PC-9 (cell line): ENCODE results near the gene AMH. TPM values are rescaled to one million over a fixed set of nuclear protein-coding genes. Genes with fewer than 3 reads are reported as not detected.
"Not testable (repeated sequence)": the region's sequence is repeated elsewhere in the genome, so short reads cannot be mapped to it uniquely, and the experiment has no call there.

Source experiments
- Bru-seq: library from RNA; stranded (reverse); fragments of 400-500 nt; gene quantifications from one replicate; lab custom pipeline; 2021; lab: Mats Ljungman, UMichigan
- BruChase-seq, 2 experiments: library from RNA; stranded (reverse); fragments of 400-500 nt; gene quantifications; one replicate each; lab custom pipeline; 2021; lab: Mats Ljungman, UMichigan
- BruUV-seq: library from RNA; stranded (reverse); fragments of 400-500 nt; replicated peaks from 2 replicates; lab custom pipeline; 2021; lab: Mats Ljungman, UMichigan
- CTCF ChIA-PET: fragments of 300-600 bp; sonication (Branson Sonifier 250); formaldehyde crosslinking; loops from one replicate; lab custom pipeline; 2022; ENCODE audit warnings: antibody characterized with exemption; lab: Charles Lee
- POLR2A ChIA-PET: fragments of 300-600 bp; sonication (Branson Sonifier 250); formaldehyde crosslinking; loops from one replicate; lab custom pipeline; 2022; ENCODE audit warnings: antibody characterized with exemption; ENCODE audit not compliant: unreplicated experiment; lab: Charles Lee
- DNase-seq, 2 experiments: peaks; one replicate each; pipeline versions ENCODE4 v3.0.0 to v3.0.0-alpha.2; 2015 to 2022; ENCODE audit warnings: mixed read lengths in 1 of 2
- H2AFZ ChIP-seq: fragments of 200-600 bp; sonication (generic); 2 replicates; pipeline ENCODE4 v1.8.1; 2017; ENCODE audit warnings: antibody characterized with exemption
- H3F3A ChIP-seq: fragments of 200-600 bp; sonication (generic); 2 replicates; pipeline ENCODE4 v1.8.1; 2017; ENCODE audit warnings: antibody characterized with exemption, mild to moderate bottlenecking, low read depth; ENCODE audit not compliant: insufficient read depth
- H3K27ac ChIP-seq: fragments of 200-600 bp; sonication (generic); 2 replicates; pipeline ENCODE4 v1.6.1; 2016; ENCODE audit warnings: mixed run types
- H3K27me3 ChIP-seq: fragments of 200-600 bp; sonication (generic); 2 replicates; pipeline ENCODE4 v1.6.1; 2016; ENCODE audit warnings: low read depth, mixed run types; ENCODE audit not compliant: insufficient read depth
- H3K36me3 ChIP-seq: fragments of 200-600 bp; sonication (generic); 2 replicates; pipeline ENCODE4 v1.6.1; 2016; ENCODE audit warnings: low read depth, mixed run types
- H3K4me1 ChIP-seq: fragments of 200-600 bp; sonication (generic); replicated peaks from 2 replicates; pipeline ENCODE4 v1.6.1; 2016; ENCODE audit warnings: mixed run types; ENCODE audit not compliant: insufficient read depth
- H3K4me2 ChIP-seq: fragments of 200-600 bp; sonication (generic); 2 replicates; pipeline ENCODE4 v1.6.1; 2017; ENCODE audit warnings: mixed run types
- H3K4me3 ChIP-seq: fragments of 200-600 bp; sonication (generic); 2 replicates; pipeline ENCODE4 v1.6.1; 2016; ENCODE audit warnings: mixed run types
- H3K79me2 ChIP-seq: fragments of 200-600 bp; sonication (generic); 2 replicates; pipeline ENCODE4 v1.6.1; 2017; ENCODE audit warnings: low read depth, mixed run types
- H3K9me2 ChIP-seq: fragments of 200-600 bp; sonication (generic); 2 replicates; pipeline ENCODE4 v1.8.1; 2017; ENCODE audit warnings: mild to moderate bottlenecking; ENCODE audit not compliant: insufficient read depth
- H3K9me3 ChIP-seq: fragments of 200-600 bp; sonication (generic); 2 replicates; pipeline ENCODE4 v1.8.1; 2016; ENCODE audit warnings: low read depth; ENCODE audit not compliant: insufficient read depth
- H4K20me1 ChIP-seq: fragments of 200-600 bp; sonication (generic); 2 replicates; pipeline ENCODE4 v1.8.1; 2017; ENCODE audit not compliant: insufficient read depth
- EZH2 ChIP-seq: fragments of 200-600 bp; sonication (generic); IDR thresholded peaks from 2 replicates; pipeline ENCODE4 v1.8.0; 2017; ENCODE audit warnings: antibody characterized with exemption, low read depth
- intact Hi-C: fragments of 100-400 bp; cut with micrococcal nuclease; formaldehyde crosslinking; loops from one replicate; pipeline ENCODE4 v1.10.0; 2022; ENCODE audit not compliant: unreplicated experiment
- long read RNA-seq: library from polyadenylated mRNA; stranded (forward); transcript quantifications from one replicate; pipeline ENCODE4 v2.0.0, GENCODE V29; 2022
- total RNA-seq: library from RNA; stranded (reverse); gene quantifications from 2 replicates; pipeline ENCODE4 v1.2.3, GENCODE V29; 2021
- TF ChIP-seq, protein P1 (sequence below): fragments of 200-600 bp; sonication (generic); conservative IDR thresholded peaks from 2 replicates; pipeline ENCODE4 v1.6.1; 2017; ENCODE audit warnings: mixed run types, antibody characterized with exemption, mild to moderate bottlenecking, moderate library complexity

Gene AMH
- total RNA-seq (6.9 and 8.1 TPM in 2 replicates), Bru-seq, nascent RNA (percentile 45 among the genes with signal in this experiment), BruChase-seq, experiment 1, labeled RNA remaining after a 2-hour chase (percentile 45 among the genes with signal in this experiment), BruChase-seq, experiment 2, labeled RNA remaining after a 6-hour chase (percentile 85 among the genes with signal in this experiment)
- long read RNA-seq, transcript AMH-202 (3 exons, 1,686 nt): major isoform, 7 of 9 reads
- long read RNA-seq, partial matches to known transcripts: 1 of 9 reads
- long read RNA-seq, other reads (novel, unspliced or antisense): 1 of 9 reads

DNA sequence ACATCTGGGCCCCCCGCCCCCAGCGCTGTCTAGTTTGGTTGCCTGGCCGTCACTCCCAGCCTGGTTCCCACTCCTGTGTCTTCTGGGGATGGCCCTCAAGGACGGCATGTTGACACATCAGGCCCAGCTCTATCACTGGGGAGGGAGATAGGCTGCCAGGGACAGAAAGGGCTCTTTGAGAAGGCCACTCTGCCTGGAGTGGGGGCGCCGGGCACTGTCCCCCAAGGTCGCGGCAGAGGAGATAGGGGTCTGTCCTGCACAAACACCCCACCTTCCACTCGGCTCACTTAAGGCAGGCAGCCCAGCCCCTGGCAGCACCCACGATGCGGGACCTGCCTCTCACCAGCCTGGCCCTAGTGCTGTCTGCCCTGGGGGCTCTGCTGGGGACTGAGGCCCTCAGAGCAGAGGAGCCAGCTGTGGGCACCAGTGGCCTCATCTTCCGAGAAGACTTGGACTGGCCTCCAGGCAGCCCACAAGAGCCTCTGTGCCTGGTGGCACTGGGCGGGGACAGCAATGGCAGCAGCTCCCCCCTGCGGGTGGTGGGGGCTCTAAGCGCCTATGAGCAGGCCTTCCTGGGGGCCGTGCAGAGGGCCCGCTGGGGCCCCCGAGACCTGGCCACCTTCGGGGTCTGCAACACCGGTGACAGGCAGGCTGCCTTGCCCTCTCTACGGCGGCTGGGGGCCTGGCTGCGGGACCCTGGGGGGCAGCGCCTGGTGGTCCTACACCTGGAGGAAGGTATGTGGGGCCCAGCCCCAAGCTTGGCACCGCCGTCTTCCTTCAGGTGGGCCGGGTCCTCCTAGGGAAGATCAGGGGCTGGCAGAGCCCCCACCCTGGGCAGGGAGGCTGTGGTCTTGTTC, at the start of gene AMH:
TSS of gene AMH (plus strand) at position 314 of the 857 bp plus-strand sequence. CDS start at position 324, 10 bp downstream.
- TF ChIP-seq, protein P1, sequence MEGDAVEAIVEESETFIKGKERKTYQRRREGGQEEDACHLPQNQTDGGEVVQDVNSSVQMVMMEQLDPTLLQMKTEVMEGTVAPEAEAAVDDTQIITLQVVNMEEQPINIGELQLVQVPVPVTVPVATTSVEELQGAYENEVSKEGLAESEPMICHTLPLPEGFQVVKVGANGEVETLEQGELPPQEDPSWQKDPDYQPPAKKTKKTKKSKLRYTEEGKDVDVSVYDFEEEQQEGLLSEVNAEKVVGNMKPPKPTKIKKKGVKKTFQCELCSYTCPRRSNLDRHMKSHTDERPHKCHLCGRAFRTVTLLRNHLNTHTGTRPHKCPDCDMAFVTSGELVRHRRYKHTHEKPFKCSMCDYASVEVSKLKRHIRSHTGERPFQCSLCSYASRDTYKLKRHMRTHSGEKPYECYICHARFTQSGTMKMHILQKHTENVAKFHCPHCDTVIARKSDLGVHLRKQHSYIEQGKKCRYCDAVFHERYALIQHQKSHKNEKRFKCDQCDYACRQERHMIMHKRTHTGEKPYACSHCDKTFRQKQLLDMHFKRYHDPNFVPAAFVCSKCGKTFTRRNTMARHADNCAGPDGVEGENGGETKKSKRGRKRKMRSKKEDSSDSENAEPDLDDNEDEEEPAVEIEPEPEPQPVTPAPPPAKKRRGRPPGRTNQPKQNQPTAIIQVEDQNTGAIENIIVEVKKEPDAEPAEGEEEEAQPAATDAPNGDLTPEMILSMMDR: no peak
- TF ChIP-seq EZH2: no peak
- CTCF ChIA-PET: interaction anchor here (0.6 to 0.8 kb wide), 2 partner anchors 66 to 453 kb away, joined by 3 to 16 read pairs; no protein-coding TSS in a partner anchor

DNA sequence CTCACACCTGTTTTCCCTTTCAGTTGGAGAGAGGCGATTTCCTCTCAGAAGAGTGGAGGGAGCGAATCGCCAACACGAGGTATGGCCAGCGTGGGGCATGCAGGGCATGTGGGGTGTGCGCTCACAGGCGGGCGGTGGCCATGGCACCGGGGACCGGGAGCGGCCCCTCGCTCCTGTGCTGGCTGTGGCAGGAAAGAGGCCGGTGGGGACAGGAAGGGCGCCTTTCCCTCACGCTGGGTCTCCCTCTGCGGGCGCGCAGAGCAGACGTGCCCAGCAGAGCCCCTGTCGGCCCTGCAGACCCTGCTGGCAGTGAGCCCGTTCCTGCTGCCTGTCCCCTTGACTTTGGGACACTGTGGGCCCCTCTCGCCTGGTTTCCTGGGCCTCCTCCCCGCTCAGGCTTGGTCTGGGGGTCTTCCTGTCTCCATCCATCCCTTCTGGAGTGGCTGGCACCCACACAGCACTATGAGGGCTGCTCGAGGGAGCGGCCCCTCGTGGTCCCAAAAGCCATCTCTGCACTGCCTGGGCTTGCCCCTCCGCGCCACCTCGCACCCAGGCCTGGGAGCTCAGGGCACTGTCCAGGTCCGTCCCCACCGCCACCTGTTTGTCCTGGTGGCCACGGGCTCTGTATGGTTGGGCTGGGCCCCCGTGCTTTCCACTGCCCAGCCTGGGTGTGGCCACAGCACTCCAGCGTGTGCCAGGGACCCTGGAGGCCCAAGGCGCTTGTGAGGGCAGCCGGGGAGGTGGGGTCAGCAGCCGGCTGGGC, 49.1 kb upstream of the AMH start:
- Histone ChIP-seq H3K4me3 (no peak overlapping the region), H2AFZ (no peak overlapping the region), H3K27me3 (no peaks in the 10 kb centered on the region), H3K4me2 (no peak overlapping the region), H3K9me2 (no peaks in the 10 kb centered on the region), H4K20me1 (no peaks in the 10 kb centered on the region), H3K4me1 (no peaks in the 10 kb centered on the region), H3F3A (no peaks in the 10 kb centered on the region), H3K9me3 (no peaks in the 10 kb centered on the region), H3K27ac (no peak overlapping the region), H3K79me2 (no peaks in the 10 kb centered on the region), H3K36me3 (no peaks in the 10 kb centered on the region)
- POLR2A ChIA-PET: no interaction called here
- no TSS peak for BruUV-seq
- CTCF ChIA-PET: no interaction called here
- DNase-seq: no peak
- TF ChIP-seq EZH2: no peak
- TF ChIP-seq, protein P1: no peak
- intact Hi-C loops: no loop called here

More for the DNA sequence above, at the start of gene AMH:
- Histone ChIP-seq H3K4me2 (no peak within 1 kb of the TSS), H3K27me3 (no peaks in the 10 kb centered on the region), H3K27ac (no peak within 1 kb of the TSS), H2AFZ (no peak within 1 kb of the TSS), H3K36me3 (no peaks in the 10 kb centered on the region), H4K20me1 (0 out of 2 replicates have a peak, but pooled peaks cover 4% of the 10 kb centered on the region), H3F3A (no peaks in the 10 kb centered on the region), H3K9me2 (no peaks in the 10 kb centered on the region), H3K4me3 (no peak within 1 kb of the TSS), H3K79me2 (no peaks in the 10 kb centered on the region), H3K9me3 (no peaks in the 10 kb centered on the region), H3K4me1 (no peaks in the 10 kb centered on the region)
- no peak for DNase-seq
- no TSS peak for BruUV-seq
- intact Hi-C loops: no loop called here
- POLR2A ChIA-PET: no interaction called here

DNA sequence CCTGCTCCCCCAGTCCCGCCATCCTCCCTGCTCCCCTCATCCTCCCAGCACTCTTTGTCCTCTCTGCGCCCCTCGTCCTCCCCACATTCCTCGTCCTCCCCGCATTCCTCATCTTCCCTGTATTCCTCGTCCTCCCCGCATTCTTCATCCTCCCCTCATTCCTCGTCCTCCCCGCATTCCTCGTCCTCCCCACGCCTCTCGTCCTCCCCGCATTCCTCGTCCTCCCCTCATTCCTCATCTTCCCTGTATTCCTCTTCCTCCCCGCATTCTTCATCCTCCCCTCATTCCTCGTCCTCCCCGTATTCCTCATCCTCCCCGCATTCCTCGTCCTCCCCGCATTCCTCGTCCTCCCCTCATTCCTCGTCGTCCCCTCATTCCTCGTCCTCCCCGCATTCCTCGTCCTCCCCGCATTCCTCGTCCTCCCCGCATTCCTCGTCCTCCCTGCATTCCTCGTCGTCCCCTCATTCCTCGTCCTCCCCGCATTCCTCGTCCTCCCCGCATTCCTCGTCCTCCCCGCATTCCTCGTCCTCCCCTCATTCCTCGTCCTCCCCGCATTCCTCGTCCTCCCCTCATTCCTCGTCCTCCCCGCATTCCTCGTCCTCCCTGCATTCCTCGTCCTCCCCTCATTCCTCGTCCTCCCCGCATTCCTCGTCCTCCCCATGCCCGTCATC, 48.4 kb upstream of the AMH start:
- H3K79me2 ChIP-seq, H2AFZ ChIP-seq, H3F3A ChIP-seq, H3K27ac ChIP-seq, H3K4me2 ChIP-seq, intact Hi-C loops, H3K9me3 ChIP-seq, H4K20me1 ChIP-seq, DNase-seq, H3K4me3 ChIP-seq, BruUV-seq, H3K27me3 ChIP-seq, H3K4me1 ChIP-seq, CTCF ChIA-PET, H3K9me2 ChIP-seq, H3K36me3 ChIP-seq, POLR2A ChIA-PET: not testable (repeated sequence)
